Kidney tubule cell (primary cell): ENCODE results near the gene FOXE3.
"Not testable (repeated sequence)": the region's sequence is repeated elsewhere in the genome, so short reads cannot be mapped to it uniquely, and the experiment has no call there.

ENCODE experiments used
- DNase-seq: peaks from one replicate; pipeline ENCODE4 v3.0.0-alpha.2; 2018; ENCODE audit warnings: low spot score

The FOXE3 gene

GRCh38 chr1:47449822-47450552 lies 33.9 kb downstream of the FOXE3 start:
- DNase-seq = no peak

DNA sequence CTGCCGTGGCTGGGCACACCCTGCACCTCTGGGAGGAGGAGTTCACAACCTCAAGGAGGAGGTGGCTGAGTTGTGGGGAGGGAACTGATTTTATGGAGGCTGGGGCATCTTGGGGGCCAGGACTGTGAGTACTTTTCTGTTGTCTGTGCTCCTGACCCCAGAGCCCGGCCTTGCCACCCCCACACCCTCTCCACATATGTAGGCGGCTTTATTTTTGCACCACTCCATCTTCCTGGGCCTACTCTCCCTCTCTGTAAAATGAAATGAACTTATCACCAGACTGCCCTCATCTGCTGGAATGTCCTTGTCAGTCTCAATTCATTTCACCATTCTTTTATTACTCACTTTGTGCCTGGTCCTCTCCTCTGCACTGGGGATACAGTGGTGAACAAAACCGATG lies 34.5 kb downstream of the FOXE3 start:
- DNase-seq = no peak

- DNase-seq = no peak
Observed at GRCh38 chr1:47452426-47452825, 36.3 kb downstream of the FOXE3 start.

DNA sequence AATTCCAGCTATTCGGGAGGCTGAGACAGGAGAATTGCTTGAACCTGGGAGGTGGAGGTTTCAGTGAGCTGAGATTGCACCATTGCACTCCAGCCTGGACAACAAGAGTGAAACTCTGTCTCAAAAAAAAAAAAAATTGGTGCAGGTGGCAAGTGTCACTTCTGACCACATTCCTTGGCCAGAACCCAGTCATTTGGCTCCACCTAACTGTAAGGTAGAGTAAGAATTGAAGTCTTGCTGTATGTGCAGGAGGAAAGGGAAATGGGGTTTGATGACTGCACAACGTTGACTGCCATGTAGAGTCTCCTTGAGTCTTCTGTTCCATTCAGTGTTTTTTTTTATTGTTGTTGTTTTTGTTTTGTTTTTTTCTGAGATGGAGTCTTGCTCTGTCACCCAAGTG lies 37.8 kb downstream of the FOXE3 start:
- DNase-seq = not testable (repeated sequence)

GRCh38 chr1:47456250-47456649 lies 40.2 kb downstream of the FOXE3 start:
- DNase-seq = no peak

DNA sequence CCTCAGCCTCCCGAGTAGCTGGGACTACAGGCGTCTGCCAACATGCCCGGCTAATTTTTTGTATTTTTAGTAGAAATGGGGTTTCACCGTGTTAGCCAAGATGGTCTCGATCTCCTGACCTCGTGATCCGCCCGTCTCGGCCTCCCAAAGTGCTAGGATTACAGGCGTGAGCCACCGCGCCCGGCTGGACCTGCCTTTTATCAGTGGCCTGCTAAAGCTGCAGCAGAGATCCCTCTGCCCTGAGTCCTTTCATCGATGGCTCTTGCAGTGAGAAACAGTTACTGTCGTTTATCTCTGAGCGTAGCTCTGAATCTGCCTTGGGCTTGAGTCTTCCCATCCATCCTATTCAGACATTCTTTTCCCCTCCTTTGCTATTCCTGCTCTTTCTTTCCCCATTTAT lies 41.5 kb downstream of the FOXE3 start:
- not testable (repeated sequence) for DNase-seq

DNA sequence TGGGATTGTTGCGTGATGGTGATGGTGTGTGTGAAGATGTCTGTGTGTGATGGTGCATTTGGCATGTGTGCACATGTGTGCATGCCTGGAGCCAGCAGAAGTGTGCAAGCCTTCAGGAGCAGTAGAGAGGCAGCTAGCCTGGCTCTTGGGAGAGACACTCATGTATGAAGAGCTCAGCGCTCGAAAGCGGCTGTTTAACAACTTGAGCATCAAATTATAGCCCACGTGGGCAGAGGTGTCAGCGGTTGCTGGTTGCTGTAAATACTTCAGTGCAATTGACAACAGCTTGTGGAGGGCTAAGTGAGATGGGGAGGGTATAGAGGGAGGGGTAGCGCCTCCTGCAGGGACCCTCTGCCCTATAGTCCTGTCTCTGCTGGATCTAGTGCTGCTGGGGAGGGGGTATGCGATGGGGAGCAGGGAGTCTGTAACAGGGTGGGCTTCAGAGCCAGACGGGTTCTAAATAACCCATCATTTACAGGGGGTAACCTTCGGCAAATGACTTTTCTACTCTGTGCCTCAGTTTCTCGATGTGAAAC lies 43.2 kb downstream of the FOXE3 start:
- DNase-seq = no peak

- no peak for DNase-seq
Observed at GRCh38 chr1:47460040-47460439, 44.0 kb downstream of the FOXE3 start.

DNA sequence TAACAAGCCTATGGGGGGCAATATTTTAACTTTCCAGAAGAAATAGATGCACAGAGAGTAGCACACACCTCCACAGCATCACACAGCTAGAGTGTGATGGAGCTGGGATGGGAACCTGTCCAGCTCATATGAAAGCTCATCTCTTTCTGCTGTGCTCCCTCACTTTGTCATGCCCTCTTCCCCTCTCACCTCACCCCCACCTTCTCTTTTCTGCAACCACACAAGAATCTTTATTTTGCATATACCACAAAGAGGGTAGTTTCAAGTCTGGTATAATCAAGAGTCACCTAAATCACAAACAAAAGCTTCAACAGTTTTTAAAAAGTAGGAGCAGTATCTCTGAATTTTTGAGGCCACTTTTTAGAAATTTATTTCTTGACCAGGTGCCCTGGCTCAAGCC lies 44.4 kb downstream of the FOXE3 start:
- no peak for DNase-seq

DNA sequence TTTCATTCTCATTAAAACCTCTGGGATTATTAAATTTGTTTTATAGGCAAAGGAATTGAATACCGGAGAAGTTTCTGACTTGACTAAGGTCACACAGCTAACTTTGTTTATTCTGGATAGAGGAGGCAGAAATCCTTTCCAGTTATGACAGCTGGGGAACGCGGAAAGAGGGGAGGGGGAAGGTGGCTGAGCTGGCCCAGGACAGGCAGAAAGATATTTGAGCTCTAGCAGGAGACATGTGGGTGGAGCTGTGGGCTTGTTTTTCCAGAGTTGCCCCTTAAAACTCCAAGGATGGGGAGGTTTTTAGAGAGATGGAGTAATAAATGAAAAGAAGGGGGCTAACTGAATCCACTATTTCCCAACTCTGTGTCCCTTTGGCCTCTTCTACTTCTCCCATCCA lies 49.5 kb downstream of the FOXE3 start:
- no peak for DNase-seq
